Muscle of leg (tissue), 11 donors: ENCODE data around the gene TYW1B. TPM values are rescaled to one million over a fixed set of nuclear protein-coding genes. Genes with fewer than 3 reads are reported as not detected.
"Not testable (repeated sequence)": the region's sequence is repeated elsewhere in the genome, so short reads cannot be mapped to it uniquely, and the experiment has no call there.

Source experiments
- DNase-seq: peaks from one replicate; pipeline ENCODE4 v3.0.0; 2013
- H3K27ac ChIP-seq: one replicate; pipeline ENCODE4 v1.5.1; 2013; ENCODE audit warnings: mild to moderate bottlenecking, low read length, control low read depth
- H3K27me3 ChIP-seq: one replicate; pipeline ENCODE4 v1.6.1; 2013; ENCODE audit warnings: low read length; ENCODE audit not compliant: control insufficient read depth, insufficient read depth
- H3K36me3 ChIP-seq: one replicate; pipeline ENCODE4 v1.6.1; 2013; ENCODE audit warnings: low read length; ENCODE audit not compliant: control insufficient read depth, insufficient read depth
- H3K4me1 ChIP-seq: one replicate; pipeline ENCODE4 v1.6.1; 2013; ENCODE audit warnings: low read length; ENCODE audit not compliant: control insufficient read depth, insufficient read depth
- H3K4me3 ChIP-seq: one replicate; pipeline ENCODE4 v1.5.1; 2013; ENCODE audit warnings: low read length, control low read depth
- H3K9me3 ChIP-seq: replicated peaks from 2 replicates; pipeline ENCODE4 v1.6.1; 2013; ENCODE audit warnings: low read depth, low read length; ENCODE audit not compliant: control insufficient read depth
- WGBS: methylation state at CpG from one replicate; pipeline ENCODE4 v1.1.5; 2013; ENCODE audit warnings: missing lambda C conversion rate; ENCODE audit not compliant: insufficient coverage; 5-methylcytosine and 5-hydroxymethylcytosine counted together
- polyA plus RNA-seq, 8 donors: library from polyadenylated mRNA; unstranded; fragments of 120-200 nt; gene quantifications; one replicate each; pipeline versions ENCODE4 v1.2.1 to v1.2.3, GENCODE V29; 2013; ENCODE audit warnings: inconsistent platforms in 1 of 8, low replicate concordance in 1 of 8; ENCODE audit not compliant: insufficient read length in 8 of 8, insufficient read depth in 1 of 8
- total RNA-seq: library from RNA; stranded (reverse); fragments of 120-200 nt; gene quantifications from one replicate; pipeline ENCODE4 v1.2.4, GENCODE V29; 2013

Gene TYW1B
- total and polyA plus RNA-seq, 9 donors, result 3.0 to 10.3 (median 4.6) TPM

DNA sequence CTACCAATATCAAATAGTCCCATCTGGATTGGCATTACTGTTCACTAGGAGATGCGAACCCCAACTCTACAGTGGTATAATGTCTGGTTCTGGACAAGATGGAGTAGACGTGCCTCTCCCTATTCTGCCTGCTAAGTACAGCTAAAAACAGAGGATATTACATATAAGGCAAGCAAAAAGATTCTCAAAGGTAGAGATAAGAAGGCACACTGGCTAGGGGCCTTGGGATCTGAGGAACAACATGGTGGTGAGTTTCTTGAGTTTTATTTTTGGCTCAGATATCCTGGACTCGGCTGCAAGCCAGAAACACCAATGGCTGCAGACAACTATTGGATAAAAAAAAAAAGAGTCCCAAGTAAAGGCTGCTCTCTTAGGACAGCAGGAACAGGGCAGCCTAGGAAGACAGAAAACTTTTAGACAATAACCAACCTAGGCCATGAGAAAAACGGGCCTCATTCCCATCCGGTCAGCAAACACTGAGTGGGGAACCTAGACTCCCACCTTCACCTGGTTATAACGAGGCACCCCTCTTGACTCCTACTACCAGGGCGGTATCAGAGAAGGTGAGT is 222.1 kb downstream of the TYW1B start:
- not testable (repeated sequence) for H3K9me3 ChIP-seq, H3K4me1 ChIP-seq, H3K36me3 ChIP-seq, H3K27ac ChIP-seq, H3K4me3 ChIP-seq, DNase-seq, H3K27me3 ChIP-seq
- WGBS, result no CpG with 5 or more reads among the region's 7 CpGs

DNA sequence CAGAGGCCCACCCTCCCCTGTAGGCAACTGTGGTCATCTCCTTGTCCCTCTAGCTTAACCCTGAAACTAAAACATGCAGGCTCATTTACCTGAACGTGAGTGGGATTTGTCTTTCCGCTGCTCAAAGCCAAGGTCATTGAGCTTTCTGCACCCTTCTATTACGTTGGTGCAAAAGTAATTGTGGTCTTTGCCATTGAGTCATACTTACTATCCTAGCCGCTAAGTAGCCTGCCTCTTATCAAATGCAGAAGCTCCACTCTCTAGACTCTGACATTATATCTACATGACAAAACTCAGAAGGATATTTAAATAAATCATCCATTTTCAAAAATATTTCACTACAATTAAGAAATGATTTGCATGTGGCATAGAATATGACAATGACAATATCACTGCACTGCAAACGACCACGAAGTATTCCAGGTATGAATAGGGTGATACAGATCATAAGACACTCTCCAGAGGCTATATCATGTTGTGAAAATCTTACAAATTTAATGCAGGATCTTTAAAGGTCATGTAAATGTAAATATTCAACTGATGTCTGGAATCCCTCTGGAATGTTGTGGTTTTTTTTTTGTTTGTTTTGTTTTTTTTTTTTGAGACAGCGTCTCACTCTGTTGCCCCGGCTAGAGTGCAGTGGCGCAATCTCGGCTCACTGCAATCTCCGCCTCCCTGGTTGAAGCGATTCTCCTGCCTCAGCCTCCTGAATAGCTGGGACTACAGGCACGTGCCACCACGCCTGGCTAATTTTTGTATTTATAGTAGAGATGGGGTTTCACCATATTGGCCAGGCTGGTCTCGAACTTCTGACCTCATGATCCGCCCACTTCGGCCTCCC is 223.0 kb downstream of the TYW1B start:
- not testable (repeated sequence) for DNase-seq, H3K4me1 ChIP-seq, H3K4me3 ChIP-seq, H3K27me3 ChIP-seq, H3K27ac ChIP-seq, H3K9me3 ChIP-seq, H3K36me3 ChIP-seq
- no CpG with 5 or more reads among the region's 17 CpGs for WGBS

DNA sequence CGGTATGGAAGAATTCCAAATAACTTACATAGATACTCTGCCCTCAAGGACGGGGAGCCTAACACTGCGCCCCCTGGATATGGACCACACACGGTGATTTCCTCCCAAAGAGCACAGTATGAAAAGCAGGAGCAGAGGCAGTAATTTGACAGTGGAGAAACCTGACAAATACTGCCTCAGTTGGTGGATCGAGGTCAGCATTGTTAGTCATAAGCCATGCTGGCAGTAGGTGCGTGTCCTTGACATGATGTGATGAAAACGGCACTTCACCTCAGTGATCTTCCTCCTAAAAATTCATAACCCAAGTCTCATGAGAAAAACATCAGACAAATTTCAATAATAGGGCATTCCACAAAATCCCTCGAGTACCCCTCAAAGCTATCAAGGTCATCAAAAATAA is 224.5 kb downstream of the TYW1B start:
- WGBS, result 98% methylated on average over 4 of the region's 8 CpGs
- H3K27ac ChIP-seq, H3K9me3 ChIP-seq, DNase-seq, H3K36me3 ChIP-seq, H3K4me1 ChIP-seq, H3K4me3 ChIP-seq, H3K27me3 ChIP-seq: not testable (repeated sequence)

DNA sequence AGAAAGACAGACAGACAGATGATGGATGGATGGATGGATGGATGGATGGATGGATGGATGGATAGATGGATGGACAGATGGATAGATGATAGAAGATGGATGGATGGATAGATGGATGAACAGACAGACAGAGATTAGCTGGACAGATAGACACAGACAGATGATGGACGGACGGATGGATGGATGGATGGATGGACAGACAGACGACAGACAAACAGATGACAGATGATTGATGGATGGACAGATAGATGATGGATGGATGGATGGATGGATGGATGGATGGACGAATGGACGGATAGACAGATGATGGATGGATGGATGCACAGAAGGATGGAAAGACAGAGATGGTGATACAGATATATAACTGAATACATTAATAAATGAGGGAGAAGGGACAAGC is 224.9 kb downstream of the TYW1B start:
- peaks cover 3% of the 10 kb centered on the region for H3K36me3 ChIP-seq

DNA sequence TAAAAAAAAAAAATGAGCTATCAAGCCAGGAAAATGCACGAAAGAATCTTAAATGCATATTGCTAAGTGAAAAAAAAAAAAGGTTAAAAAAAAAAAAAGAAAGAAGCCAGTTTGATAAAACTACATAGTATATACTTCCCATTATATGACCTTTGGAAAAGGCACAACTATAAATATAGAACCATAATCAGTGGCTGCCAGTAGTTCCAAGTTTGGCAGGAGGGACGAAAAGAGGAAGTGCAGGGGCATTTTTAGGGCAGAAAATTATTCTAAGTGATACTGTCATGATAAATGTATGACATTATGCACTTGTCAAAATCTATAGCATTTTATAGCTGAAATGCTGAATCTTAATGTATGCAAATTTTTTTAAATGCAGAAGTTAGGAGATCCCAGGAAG is 226.3 kb downstream of the TYW1B start:
- no CpG with 5 or more reads among the region's 2 CpGs for WGBS
- H3K9me3 ChIP-seq, result not testable (repeated sequence)

More for the DNA sequence above, 224.9 kb downstream of the TYW1B start:
- no peak overlapping the region for H3K27ac ChIP-seq
- H3K4me1 ChIP-seq, result no peaks in the 10 kb centered on the region
- WGBS, result 96% methylated on average over 3 of the region's 5 CpGs
- no peak overlapping the region for H3K4me3 ChIP-seq
- no peak for DNase-seq
- no peaks in the 10 kb centered on the region for H3K27me3 ChIP-seq
- H3K9me3 ChIP-seq, result no peaks in the 10 kb centered on the region

DNA sequence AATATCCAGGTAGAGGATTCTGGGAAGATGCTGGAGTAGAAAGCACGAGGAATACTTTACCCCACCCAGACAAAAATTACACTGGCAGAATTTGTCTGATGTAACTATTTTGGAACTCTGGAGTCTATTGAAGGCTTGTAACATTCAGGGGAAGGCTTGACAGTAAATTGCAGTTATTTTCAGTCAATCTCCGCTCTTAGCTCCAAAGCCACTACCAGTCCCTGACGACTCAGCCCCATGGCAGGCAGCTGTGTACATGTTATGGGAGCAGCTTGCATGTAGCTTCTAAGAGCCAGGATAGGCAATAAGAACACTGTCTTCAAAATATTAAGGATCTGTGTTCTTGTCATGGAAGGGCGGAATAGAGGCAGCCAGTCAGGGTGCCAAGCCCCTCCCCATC is 238.0 kb downstream of the TYW1B start:
- not testable (repeated sequence) for H3K4me1 ChIP-seq, H3K36me3 ChIP-seq, DNase-seq, H3K27me3 ChIP-seq, H3K9me3 ChIP-seq, H3K27ac ChIP-seq, H3K4me3 ChIP-seq
- WGBS, result no CpG with 5 or more reads among the region's 4 CpGs

More for the DNA sequence above, 226.3 kb downstream of the TYW1B start:
- not testable (repeated sequence) for H3K4me1 ChIP-seq, DNase-seq, H3K4me3 ChIP-seq, H3K36me3 ChIP-seq, H3K27ac ChIP-seq, H3K27me3 ChIP-seq

DNA sequence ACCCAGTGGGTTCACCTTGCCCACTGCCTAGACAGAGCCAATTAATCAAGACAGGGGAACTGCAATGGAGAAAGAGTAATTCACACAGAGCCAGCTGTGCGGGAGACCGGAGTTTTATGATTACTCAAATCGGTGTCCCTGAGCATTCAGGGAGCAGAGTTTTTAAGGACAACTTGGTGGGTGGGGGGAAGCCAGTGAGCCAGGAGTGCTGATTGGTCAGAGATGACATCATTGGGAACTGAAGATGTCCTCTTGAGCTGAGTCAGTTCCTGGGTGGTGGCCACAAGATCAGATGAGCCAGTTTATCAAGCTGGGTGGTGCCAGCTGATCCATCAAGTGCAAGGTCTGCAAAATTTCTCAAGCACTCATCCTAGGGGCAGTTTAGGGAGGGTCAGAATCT is 240.7 kb downstream of the TYW1B start:
- not testable (repeated sequence) for H3K4me3 ChIP-seq, H3K27me3 ChIP-seq, DNase-seq, H3K36me3 ChIP-seq, H3K9me3 ChIP-seq, H3K4me1 ChIP-seq, H3K27ac ChIP-seq
- no CpG with 5 or more reads among the region's 3 CpGs for WGBS

DNA sequence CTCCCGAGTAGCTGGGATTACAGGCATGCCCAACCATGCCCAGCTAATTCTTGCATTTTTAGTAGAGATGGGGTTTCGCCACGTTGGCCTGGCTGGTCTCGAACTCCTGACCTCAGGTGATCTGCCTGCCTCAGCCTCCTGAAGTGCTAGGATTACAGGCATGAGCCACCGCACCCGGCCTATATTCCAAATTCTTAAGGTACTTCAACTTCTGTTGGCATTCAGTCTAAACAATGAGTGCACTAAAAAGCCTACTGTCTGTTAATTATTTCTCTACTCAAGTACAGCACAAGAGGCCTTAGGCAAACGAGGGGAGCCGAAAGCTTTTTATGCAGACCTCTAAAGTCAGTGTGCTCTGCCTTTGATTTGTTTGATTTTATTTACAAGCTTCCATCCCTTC is 243.4 kb downstream of the TYW1B start:
- H3K4me3 ChIP-seq, H3K4me1 ChIP-seq, H3K27me3 ChIP-seq, H3K27ac ChIP-seq, DNase-seq, H3K9me3 ChIP-seq, H3K36me3 ChIP-seq: not testable (repeated sequence)
- WGBS, result 89% methylated on average over 4 of the region's 8 CpGs

DNA sequence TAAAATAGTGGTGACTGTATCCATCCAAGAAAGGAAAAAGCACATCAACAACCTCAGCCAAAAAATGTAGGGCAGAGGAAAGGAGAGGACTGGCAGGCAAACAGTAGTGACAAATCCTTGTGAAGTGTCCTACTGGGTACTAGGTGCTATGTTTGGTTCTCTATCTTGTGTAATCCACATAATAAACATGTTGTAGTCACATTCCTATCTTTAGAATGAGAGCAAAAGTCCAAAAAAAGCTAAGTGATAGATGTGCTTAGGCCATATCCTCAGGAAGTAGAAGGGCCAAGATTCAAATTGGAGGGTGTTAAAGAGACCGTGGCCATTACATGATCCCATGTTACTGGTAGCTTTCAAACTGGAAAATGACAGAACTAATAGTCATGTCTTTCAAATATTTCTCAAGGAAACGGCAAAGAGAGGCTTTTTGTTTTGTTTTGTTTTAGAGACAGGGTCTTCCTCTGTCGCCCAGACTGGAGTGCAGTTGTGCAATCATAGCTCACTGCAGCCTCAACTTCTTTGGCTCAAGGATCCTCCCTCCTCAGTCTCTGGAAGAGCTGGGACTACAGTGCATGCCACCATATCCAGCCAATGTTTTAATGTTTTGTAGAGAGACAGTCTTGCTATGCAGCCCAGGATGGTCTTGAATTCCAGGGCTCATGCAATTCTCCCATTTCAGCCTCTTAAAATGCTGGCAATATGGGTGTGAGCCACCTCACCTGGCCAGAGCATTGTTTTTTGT is 244.2 kb downstream of the TYW1B start:
- DNase-seq, H3K27ac ChIP-seq, H3K9me3 ChIP-seq, H3K36me3 ChIP-seq, H3K4me1 ChIP-seq, H3K27me3 ChIP-seq, H3K4me3 ChIP-seq: not testable (repeated sequence)
- 67% methylated on average over 1 of the region's 3 CpGs for WGBS

DNA sequence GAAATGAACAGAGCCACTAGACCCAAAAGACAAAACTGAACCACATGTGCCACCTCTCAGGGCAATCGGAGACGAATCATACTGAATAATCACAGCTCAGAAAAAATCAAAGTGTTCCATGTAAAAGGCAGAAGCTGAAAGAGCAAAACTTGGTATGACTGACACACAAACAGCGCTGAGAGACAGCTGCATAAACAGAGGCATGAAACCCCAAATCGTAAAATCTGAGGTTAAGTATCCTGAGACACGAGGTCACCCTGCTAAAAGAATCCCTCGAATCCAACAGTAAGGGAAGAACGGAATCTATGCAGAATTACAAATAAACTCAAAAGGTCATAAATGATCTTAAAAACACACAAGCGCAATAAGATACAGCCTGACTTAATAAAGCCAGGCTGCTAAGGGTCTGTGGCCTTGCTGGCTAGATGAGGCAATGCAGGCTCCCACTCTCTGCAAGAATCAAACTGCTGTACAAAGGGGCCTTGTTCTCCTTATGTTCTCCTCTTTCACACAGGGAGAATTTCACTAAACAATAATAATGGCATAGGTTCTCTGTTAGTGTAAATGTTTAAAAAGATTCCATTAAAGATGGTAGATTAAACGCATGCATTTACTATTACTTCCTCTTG is 247.7 kb downstream of the TYW1B start:
- not testable (repeated sequence) for H3K9me3 ChIP-seq, H3K27me3 ChIP-seq, H3K27ac ChIP-seq, H3K4me1 ChIP-seq, H3K36me3 ChIP-seq, H3K4me3 ChIP-seq
- peak; percentile 8 for DNase-seq
- WGBS, result no CpG with 5 or more reads among the region's 9 CpGs
